H54 (cell line): ENCODE measurements around the gene WRNIP1.

Experiments
- DNase-seq: peaks from one replicate; pipeline ENCODE4 v3.0.0; 2011; ENCODE audit warnings: low spot score, mixed read lengths; ENCODE audit not compliant: insufficient read length
- FAIRE-seq: peaks from 3 replicates; lab custom pipeline; 2011; peaks lifted over from hg19 to GRCh38; lab: Jason Lieb, UNC
- POLR2A ChIP-seq: IDR thresholded peaks from 2 replicates; pipeline ENCODE4 v1.6.1; 2011; ENCODE audit warnings: low read depth, mild to moderate bottlenecking, low read length

Gene WRNIP1

GRCh38 chr6:2780102-2780737 lies 15.0 kb downstream of the WRNIP1 start:
- DNase-seq (no peak), FAIRE-seq (no peak)
- TF ChIP-seq POLR2A, result no peak

DNA sequence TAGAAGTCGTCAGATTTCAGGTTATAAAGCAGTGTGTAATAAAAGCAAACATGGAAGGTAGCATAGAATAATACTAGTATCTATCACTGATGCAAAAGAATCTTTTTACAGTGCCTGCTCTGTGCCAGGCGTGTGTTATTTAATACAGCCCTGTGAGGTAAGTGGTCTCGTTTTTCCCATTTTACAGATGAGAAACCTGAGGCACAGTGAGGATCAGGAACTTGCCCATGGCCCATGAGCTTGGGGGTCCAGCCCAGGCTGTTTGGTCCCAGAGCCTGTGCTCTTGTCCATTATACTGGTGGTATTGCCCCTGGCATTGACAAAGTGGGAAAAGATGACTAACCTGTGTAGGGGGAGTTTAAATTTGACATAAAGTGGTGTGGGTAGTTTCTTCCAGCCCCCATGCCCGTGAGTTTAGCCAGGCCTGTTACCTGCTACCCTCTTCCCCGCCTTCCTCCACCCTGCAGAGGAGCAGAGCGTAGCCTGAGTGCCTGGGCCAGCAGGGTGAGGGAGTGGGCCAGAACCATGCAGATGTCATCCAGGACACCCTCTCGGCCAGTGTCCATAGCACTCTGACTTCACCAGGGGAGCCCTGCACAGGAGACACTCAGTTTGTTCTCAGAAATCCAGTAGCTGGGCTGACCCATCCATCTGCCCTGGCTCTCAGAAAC lies 16.6 kb downstream of the WRNIP1 start:
- TF ChIP-seq POLR2A, result no peak
- no peak for FAIRE-seq
- no peak for DNase-seq

DNA sequence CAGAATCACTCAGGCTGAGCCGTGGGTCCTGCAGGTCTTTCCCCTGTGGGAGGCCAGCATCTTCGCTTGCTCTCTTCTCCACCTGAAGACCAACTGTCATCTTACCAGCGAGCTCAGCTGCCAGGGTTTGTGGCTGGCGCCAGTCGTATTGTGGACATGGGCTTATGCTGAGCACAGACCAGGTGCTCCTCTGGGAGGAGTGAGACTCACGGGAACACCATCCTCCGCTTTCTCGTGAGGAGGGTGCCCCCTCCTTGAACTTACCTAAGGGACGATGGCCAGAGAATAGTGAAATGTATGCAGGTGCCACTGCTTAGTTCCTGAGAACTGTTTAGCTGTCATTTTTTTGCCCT lies 17.1 kb downstream of the WRNIP1 start:
- FAIRE-seq, result no peak
- no peak for DNase-seq
- no peak for TF ChIP-seq POLR2A

DNA sequence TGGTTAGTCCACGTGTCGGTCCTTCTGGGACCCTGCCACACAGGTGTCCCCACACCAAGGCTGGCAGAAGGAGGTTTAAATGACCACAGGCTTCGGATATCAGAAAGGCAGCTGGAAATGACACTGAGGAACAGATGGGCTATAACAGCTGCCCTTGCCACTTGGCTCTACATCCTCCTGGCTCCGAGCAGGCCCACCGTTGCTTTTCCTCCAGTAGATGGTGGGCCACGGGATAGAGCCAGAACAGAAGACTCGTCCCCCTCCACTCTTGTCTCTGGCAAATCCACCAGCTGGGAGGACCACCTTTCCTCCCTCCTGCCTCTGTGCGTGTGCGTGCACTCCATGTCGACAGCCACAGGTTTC lies 17.6 kb downstream of the WRNIP1 start:
- FAIRE-seq (no peak), DNase-seq (no peak)
- TF ChIP-seq POLR2A, result no peak

- DNase-seq (no peak), FAIRE-seq (no peak)
- no peak for TF ChIP-seq POLR2A
These were observed 18.2 kb downstream of the WRNIP1 start for GRCh38 chr6:2783188-2783963.

DNA sequence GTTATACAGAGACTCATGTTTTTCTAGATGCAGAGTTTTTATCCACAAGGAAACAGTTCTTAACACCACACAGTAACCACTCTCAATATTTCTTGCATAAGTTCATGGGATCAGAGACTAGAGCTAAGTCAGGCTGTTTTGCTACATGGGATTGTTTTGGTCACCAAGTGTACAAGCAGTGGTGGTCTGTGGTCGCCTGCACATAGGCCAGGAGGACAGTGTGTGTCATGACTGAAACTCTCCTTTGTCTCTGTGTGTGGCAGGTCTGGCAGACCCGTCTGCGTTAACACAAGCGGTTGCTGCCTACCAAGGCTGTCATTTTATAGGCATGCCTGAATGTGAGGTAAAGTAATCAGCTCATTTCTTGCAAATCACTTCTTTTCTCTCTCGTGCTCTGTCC lies 18.9 kb downstream of the WRNIP1 start:
- FAIRE-seq, result no peak
- TF ChIP-seq POLR2A, result no peak
- DNase-seq, result no peak

DNA sequence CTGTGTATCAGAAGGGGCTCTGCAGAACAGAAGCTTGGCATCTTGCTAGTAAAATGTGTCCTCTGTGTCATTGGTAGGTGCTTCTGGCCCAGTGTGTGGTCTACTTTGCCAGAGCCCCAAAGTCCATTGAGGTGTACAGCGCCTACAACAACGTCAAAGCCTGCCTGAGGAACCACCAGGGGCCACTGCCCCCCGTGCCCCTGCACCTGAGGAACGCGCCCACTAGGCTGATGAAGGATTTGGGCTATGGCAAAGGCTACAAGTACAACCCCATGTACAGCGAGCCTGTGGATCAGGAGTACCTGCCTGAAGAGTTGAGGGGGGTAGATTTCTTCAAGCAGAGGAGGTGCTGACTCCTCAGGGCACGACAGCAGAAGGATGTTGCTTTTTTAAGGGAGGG lies 19.7 kb downstream of the WRNIP1 start:
- no peak for TF ChIP-seq POLR2A
- DNase-seq (no peak), FAIRE-seq (no peak)

- DNase-seq (no peak), FAIRE-seq (no peak)
- no peak for TF ChIP-seq POLR2A
These were observed 21.1 kb downstream of the WRNIP1 start for GRCh38 chr6:2786269-2786668.

DNA sequence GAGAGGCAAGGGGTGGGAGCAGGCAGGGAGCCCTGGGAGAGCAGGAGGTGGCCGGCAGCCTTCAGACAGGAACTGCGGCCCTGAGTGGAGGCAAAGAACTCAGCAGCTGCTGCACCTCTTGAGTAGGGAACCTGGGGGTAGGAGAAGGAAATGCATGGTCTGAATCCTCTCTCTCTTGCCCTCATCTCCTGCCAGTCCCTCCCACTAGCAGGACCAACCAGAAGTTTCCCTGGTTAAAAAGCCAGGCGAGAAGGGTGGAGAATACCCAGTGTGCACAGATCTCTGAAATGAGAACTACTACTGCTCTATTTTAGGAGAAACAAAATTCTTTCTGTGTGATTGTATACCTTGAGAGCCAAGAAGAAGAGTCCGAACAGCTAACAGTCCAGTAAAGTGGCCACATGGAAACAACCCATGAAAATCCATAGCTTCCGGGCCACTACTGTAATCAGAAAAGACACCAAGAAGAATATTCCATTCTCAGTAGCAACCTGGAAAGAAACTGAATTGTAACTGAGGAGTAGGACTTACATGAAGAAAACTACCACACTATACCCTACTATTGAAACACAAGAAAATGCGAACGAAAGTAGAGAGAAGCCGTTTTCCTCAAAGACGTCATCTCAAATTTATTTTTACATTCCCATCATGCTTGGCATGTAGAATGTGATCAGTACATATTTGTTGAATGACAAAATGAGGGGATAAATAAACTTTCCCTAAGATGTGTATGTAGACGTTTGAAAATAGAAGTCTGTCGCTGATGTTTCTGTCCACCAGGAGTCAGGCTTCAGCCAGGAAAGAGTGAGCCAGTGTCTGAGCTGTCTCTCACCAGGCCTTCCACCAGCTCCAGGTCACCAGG lies 25.6 kb downstream of the WRNIP1 start:
- DNase-seq (peak; percentile 68), FAIRE-seq (peak; percentile 88)
- TF ChIP-seq POLR2A, result no peak

DNA sequence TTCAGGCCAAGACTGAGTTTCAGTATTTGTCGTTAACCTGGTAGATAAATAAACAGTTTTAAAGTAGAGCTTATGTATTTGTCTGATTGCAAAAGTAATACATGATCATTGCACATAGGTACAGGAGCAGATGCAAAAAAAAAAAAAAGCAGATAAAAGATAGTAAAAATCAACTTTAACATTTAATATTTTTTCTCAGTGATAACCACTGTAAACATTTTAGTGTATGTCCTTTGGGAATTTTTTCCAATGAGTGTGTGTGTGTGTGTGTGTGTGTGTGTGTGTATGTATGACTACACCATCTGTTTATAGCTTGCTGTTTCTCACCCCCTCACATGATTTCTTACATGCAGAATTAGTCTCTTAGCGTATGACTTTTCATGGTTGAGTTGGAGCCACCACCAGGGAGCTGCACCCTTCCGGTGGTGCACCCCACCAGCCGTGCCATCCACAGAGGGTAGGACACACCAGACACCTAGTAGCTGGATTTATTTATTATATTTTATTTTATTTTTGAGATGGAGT lies 26.3 kb downstream of the WRNIP1 start:
- no peak for DNase-seq
- TF ChIP-seq POLR2A, result no peak
- FAIRE-seq, result no peak

GRCh38 chr6:2792330-2793110 lies 27.3 kb downstream of the WRNIP1 start:
- DNase-seq (no peak), FAIRE-seq (no peak)
- TF ChIP-seq POLR2A, result no peak

GRCh38 chr6:2793534-2794151 lies 28.4 kb downstream of the WRNIP1 start:
- DNase-seq (no peak), FAIRE-seq (no peak)

More at GRCh38 chr6:2793534-2794151, 28.4 kb downstream of the WRNIP1 start:
- TF ChIP-seq POLR2A, result no peak
